Naive thymus-derived CD8-positive, alpha-beta T cell (primary cell): ENCODE results near the gene NUP214. TPM values are rescaled to one million over a fixed set of nuclear protein-coding genes. Genes with fewer than 3 reads are reported as not detected.
"Not testable (repeated sequence)": the region's sequence is repeated elsewhere in the genome, so short reads cannot be mapped to it uniquely, and the experiment has no call there.

Experiments
- ATAC-seq, 2 donors: fragments of 150-1000 bp; cut with Tn5 transposase in 1 of 2; sonication (Bioruptor Pico), chemical (Tn5 transposase) in 1 of 2; 1 replicate in 1 of 2; 2 replicates in 1 of 2; pipeline ENCODE4 v1.10.0; 2021; ENCODE audit warnings: mild to moderate bottlenecking in 2 of 2, moderate library complexity in 2 of 2
- POLR2A ChIA-PET: fragments of 350-600 bp; sonication (Branson Sonifier 250); formaldehyde crosslinking; loops from one replicate; lab custom pipeline; 2021; ENCODE audit warnings: antibody characterized with exemption; lab: Charles Lee
- DNase-seq, 10 donors: peaks; one replicate each; pipeline versions ENCODE4 v3.0.0 to v3.0.0-alpha.2; 2020 to 2022
- H3K27ac Mint-ChIP-seq, 10 donors: one replicate each; pipeline ENCODE4 v1.8.0; 2020 to 2022; ENCODE audit warnings: mild to moderate bottlenecking in 10 of 10, mixed read lengths in 10 of 10, moderate library complexity in 4 of 10, inconsistent platforms in 1 of 10
- H3K27me3 Mint-ChIP-seq, 5 donors: one replicate each; pipeline ENCODE4 v1.8.0; 2021 to 2022; ENCODE audit warnings: mixed read lengths in 5 of 5
- H3K36me3 Mint-ChIP-seq, 3 donors: one replicate each; pipeline ENCODE4 v1.8.0; 2020 to 2022; ENCODE audit warnings: mixed read lengths in 3 of 3, mild to moderate bottlenecking in 2 of 3, inconsistent platforms in 1 of 3
- H3K4me1 Mint-ChIP-seq, 4 donors: one replicate each; pipeline ENCODE4 v1.8.0; 2021 to 2022; ENCODE audit warnings: mixed read lengths in 4 of 4
- H3K4me3 Mint-ChIP-seq, 10 donors: one replicate each; pipeline ENCODE4 v1.8.0; 2020 to 2022; ENCODE audit warnings: mild to moderate bottlenecking in 10 of 10, mixed read lengths in 10 of 10, moderate library complexity in 6 of 10, inconsistent platforms in 1 of 10
- H3K9me3 Mint-ChIP-seq, 9 donors: one replicate each; pipeline ENCODE4 v1.8.0; 2020 to 2022; ENCODE audit warnings: mixed read lengths in 9 of 9, mild to moderate bottlenecking in 3 of 9, inconsistent platforms in 1 of 9, moderate library complexity in 1 of 9
- polyA plus RNA-seq, 3 donors: library from polyadenylated mRNA; unstranded; fragments of 300-500 nt; fragmentation: Illumina TruSeq; gene quantifications; one replicate each; pipeline ENCODE4 v1.2.3, GENCODE V29; 2021
- total RNA-seq, 8 experiments: library from RNA in 2 of 8; stranded (reverse) in 2 of 8; gene quantifications; one replicate each; pipeline ENCODE4 v1.2.3 and lab custom pipeline; 2021 to 2026

The NUP214 gene
- total and polyA plus RNA-seq, 5 experiments from 2014 or later = 10.7 to 88.5 (median 24.0) TPM

DNA sequence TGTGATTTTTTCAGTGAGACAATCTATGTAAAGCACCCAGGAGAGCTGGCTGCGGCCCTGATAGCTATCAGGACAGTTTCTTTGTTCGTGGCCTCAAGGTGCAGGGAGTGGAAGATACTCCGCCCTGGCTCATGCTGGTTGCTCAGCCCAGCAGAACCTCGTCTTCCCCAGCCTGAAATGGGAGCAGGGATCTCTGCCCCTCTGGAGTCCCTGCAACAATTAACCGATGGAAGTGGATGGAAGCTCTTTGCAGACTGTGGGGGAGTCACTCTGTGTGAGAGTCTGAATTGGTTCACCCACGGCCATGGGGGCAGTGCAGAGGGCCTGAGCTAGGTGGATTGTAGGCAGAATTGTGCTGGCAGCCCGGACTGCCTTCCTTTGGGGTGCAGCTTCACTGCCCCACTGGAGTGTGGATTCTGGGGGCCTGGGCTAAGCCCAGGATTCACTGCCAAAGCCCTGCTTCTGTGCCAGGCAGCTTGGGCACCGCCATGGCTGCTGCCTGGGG is 26.2 kb upstream of the NUP214 start:
- peaks cover 17 to 39% (median 26%) of the 10 kb centered on the region in 5 donors for H3K27me3 Mint-ChIP-seq
- H3K9me3 Mint-ChIP-seq = no peaks in the 10 kb centered on the region
- peaks cover 5 to 10% (median 7%) of the 10 kb centered on the region in 4 donors for H3K4me1 Mint-ChIP-seq
- no peak for ATAC-seq
- peak overlapping the region in 2 of 10 donors; percentile 14 to 29 for H3K4me3 Mint-ChIP-seq
- POLR2A ChIA-PET = interaction anchor here (0.6 to 1.2 kb wide), 2 partner anchors 26 to 70 kb away, joined by 3 read pairs; partner anchors contain the start of gene NUP214
- no peak overlapping the region for H3K27ac Mint-ChIP-seq
- H3K36me3 Mint-ChIP-seq = no peaks in the 10 kb centered on the region
- no peak for DNase-seq

DNA sequence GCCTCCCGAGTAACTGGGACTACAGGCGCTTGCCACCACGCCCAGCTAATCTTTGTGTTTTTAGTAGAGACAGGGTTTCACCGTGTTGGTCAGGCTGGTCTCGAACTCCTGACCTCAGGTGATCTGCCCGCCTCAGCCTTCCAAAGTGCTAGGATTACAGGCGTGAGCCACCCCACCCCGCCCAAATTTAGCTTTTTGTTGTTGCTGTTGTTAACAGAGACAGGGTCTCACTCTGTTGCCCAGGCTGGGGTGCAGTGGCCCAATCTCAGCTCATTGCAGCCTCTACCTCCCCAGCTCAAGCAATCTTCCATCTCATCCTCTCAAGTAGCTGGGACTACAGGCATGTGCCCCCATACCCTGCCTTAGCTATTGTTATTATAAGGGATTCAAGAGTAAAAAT is 25.5 kb upstream of the NUP214 start:
- H3K27ac Mint-ChIP-seq = not testable (repeated sequence)
- POLR2A ChIA-PET = interaction anchor here (0.6 to 1.2 kb wide), 2 partner anchors 26 to 69 kb away, joined by 3 read pairs; partner anchors contain the start of gene NUP214

DNA sequence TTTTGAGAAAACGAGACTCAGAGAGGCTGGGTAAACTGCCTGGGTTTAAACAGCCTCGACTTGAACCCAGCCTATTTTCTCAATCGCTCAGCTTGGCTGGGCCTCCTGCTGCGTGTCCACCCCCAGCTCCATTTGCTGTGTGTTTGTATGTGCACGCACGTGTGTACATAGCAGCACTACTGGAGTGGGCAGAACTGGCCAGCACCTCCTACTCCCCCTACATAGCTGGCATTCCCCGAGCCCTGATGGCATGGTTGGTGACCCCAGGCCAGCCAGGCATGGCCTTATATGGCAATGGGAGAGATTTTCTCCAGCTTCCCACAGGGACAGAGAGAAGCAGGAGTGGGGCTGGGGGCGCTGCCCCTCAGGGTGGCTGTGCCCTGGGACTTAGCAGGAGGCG is 24.9 kb upstream of the NUP214 start:
- H3K27me3 Mint-ChIP-seq = peaks cover 11 to 27% (median 15%) of the 10 kb centered on the region in 5 donors
- peaks cover 5 to 10% (median 7%) of the 10 kb centered on the region in 4 donors for H3K4me1 Mint-ChIP-seq
- H3K4me3 Mint-ChIP-seq = no peak overlapping the region
- no peaks in the 10 kb centered on the region for H3K36me3 Mint-ChIP-seq
- no peak overlapping the region for H3K27ac Mint-ChIP-seq
- POLR2A ChIA-PET = interaction anchor here (1.2 kb wide), 1 partner anchor 25 kb away, joined by 3 read pairs; the partner anchor contains the start of gene NUP214
- DNase-seq (no peak), ATAC-seq (no peak)
- no peaks in the 10 kb centered on the region for H3K9me3 Mint-ChIP-seq

More for the DNA sequence above, 25.5 kb upstream of the NUP214 start:
- H3K4me1 Mint-ChIP-seq = peaks cover 5 to 10% (median 7%) of the 10 kb centered on the region in 4 donors
- not testable (repeated sequence) for ATAC-seq, H3K36me3 Mint-ChIP-seq, H3K9me3 Mint-ChIP-seq, DNase-seq
- H3K4me3 Mint-ChIP-seq = peak overlapping the region in 1 of 10 donors; percentile 40
- peaks cover 13 to 33% (median 20%) of the 10 kb centered on the region in 5 donors for H3K27me3 Mint-ChIP-seq

DNA sequence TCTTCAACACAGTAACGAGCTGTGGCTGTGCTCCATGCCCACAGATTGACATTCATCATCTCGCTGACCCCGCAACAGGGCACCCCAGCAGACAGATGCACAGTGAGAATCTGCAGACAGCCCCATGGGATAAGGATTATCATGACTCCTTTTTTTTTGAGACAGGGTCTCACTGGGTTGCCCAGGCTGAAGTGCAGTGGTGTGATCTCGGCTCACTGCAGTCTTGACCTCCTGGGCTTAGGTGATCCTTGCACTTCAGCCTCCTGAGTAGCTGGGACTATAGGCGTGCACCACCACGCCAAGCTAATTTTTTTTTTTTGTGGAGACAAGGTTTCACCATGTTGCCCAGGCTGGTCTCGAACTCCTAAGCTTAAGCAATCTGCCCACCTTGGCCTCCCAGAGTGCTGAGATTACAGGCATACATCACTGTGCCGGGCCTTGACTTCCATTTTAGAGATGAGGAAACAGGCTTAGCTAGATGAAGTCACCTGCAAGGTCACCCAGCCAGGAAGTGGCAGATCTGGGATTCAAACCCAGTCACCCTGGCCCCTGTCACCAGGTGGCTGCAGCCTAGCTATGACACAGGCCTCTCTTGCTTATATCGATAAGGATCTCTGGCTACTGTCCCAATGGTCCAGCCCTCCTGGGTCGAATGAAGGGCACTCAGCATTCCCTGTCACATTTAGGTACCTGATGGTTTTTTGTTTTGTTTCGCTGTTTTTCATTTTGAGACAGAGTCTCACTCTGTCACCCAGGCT is 24.0 kb upstream of the NUP214 start:
- Mint-ChIP-seq H3K36me3 (no peaks in the 10 kb centered on the region), H3K27ac (no peak overlapping the region), H3K27me3 (peaks cover 6 to 18% (median 10%) of the 10 kb centered on the region in 5 donors), H3K9me3 (no peaks in the 10 kb centered on the region), H3K4me3 (no peak overlapping the region), H3K4me1 (peaks cover 0 to 5% (median 3%) of the 10 kb centered on the region in 4 donors)
- ATAC-seq (no peak), DNase-seq (no peak)
- POLR2A ChIA-PET = no interaction called here

DNA sequence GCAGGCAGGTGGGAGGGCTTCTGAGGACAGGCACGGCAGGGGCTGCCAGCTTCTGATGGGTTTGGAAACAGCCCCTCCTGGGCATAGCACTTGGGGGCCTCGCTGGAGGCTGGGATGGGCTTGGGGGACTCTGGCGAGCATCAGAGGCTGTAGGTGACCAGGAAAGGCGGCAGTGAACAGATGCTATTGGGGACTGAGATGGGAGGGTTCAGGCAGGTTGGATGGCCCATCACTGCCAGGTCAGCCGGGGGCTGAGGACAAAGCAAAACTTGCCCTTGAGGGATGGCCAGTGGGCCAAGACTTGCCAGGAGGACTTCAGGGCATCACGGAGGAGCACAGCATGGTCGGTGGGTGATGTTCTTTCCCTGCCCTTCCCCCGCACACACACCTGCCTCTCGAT is 22.4 kb upstream of the NUP214 start:
- Mint-ChIP-seq H3K4me1 (no peaks in the 10 kb centered on the region), H3K27ac (no peak overlapping the region), H3K27me3 (peaks cover 0 to 6% (median 3%) of the 10 kb centered on the region in 5 donors), H3K9me3 (no peaks in the 10 kb centered on the region), H3K36me3 (no peaks in the 10 kb centered on the region), H3K4me3 (no peak overlapping the region)
- ATAC-seq = no peak
- DNase-seq = no peak
- POLR2A ChIA-PET = no interaction called here

DNA sequence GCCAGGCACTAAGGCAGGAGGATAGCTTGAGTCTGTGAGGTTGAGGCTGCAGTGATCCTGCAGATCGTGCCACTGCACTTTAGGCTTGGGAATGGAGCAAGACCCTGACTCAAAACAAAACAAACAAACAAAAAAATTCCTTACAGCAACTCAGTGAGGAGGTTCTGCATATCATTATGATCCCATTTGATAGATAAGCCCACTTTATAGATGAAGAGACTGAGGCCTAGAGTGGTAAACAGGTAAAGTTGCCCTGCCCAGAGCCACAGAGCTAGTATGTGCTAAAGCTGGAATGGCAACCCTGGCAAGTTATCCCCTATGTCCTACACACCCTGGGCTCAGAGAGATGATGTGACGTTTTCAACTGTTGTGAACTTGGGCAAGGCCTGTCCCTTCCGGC is 21.9 kb upstream of the NUP214 start:
- Mint-ChIP-seq H3K4me1 (no peaks in the 10 kb centered on the region), H3K36me3 (no peaks in the 10 kb centered on the region), H3K27ac (no peak overlapping the region), H3K4me3 (no peak overlapping the region), H3K27me3 (peaks cover 0 to 3% (median under 1%) of the 10 kb centered on the region in 5 donors), H3K9me3 (no peaks in the 10 kb centered on the region)
- ATAC-seq = no peak
- POLR2A ChIA-PET = no interaction called here
- DNase-seq = no peak

DNA sequence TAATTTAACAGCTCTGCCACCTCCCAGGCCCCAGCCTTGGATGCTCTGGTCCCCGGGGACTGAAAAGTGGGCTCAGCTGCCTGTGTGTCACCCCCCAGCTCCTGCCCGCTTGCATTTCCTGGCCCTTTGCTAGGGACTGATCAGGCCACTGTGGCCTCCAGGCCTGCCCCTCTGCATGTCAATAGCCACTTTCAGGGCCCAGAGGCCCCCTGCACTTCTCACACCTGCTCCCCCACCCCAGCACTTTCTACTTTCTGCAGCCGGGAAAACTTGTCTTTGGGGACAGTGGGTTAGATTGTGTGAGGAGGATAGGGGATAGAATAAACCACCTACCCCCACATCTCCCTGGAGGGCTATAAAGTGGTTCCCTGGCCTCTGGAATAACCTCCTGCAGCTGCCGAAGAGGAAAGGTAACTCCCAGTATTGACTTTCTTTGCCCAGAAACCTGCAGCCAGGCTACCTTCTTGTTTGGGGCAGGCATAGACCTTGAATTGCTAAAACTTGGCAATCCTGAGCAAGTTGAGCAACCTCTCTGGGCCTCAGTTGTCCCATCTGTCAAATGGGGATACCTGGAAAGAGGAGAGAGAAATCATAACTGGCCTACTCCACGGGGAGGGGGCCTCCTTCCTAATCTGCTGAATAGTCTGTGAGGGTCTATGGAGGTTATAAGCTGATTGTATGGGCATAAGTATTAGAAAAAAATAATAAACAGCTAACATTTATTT is 21.2 kb upstream of the NUP214 start:
- Mint-ChIP-seq H3K4me3 (no peak overlapping the region), H3K27ac (no peak overlapping the region), H3K4me1 (no peaks in the 10 kb centered on the region), H3K27me3 (peaks cover 0 to under 1% (median 0%) of the 10 kb centered on the region in 5 donors), H3K36me3 (no peaks in the 10 kb centered on the region), H3K9me3 (no peaks in the 10 kb centered on the region)
- DNase-seq (no peak), ATAC-seq (no peak)
- POLR2A ChIA-PET = no interaction called here

DNA sequence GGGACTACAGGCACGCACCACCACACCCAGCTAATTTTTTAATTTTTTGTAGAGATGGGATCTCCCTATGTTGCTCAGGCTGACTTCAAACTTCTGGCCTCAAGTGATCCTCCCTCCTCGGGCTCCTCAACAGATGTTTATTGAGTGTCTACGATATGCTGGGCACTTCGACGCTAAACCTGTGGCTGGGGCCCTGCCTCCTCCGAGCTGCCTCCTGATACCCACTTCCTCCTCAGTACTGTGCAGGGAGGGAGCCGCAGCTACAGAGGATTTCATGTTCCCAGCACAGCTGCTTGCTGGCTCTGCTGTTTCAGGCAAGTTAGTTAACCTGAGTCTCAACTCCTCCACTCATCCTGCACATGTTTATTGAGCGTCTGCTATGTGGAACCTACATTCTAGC is 19.4 kb upstream of the NUP214 start:
- Mint-ChIP-seq H3K27me3 (no peaks in the 10 kb centered on the region), H3K27ac (peak overlapping the region in 1 of 10 donors; percentile 65), H3K4me1 (no peaks in the 10 kb centered on the region), H3K9me3 (no peaks in the 10 kb centered on the region), H3K36me3 (no peaks in the 10 kb centered on the region), H3K4me3 (no peak overlapping the region)
- DNase-seq (no peak), ATAC-seq (no peak)
- POLR2A ChIA-PET = interaction anchor here (0.6 kb wide), 1 partner anchor 461 kb away, joined by 4 read pairs; no protein-coding TSS in a partner anchor

DNA sequence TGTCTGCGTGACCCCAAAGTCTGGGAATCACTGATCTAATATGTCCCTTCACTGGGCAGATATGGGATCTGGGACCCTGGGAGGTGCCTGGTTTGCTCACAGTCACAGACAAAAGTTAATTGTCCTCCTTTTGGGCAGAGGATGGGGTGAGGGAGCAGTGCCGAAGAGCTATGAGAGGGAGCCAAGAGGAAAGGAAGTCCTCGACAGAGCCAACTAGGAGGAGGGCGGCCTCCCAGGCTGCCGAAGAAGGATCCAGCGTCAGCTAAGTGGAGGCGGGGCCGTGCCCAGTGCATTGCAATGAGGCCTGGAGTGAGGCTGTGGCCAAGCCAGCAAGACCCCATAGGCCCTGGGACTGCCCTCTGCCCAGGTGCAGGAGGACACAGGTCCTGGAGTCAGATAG is 17.6 kb upstream of the NUP214 start:
- no peak overlapping the region for H3K4me3 Mint-ChIP-seq
- H3K4me1 Mint-ChIP-seq = no peaks in the 10 kb centered on the region
- POLR2A ChIA-PET = no interaction called here

DNA sequence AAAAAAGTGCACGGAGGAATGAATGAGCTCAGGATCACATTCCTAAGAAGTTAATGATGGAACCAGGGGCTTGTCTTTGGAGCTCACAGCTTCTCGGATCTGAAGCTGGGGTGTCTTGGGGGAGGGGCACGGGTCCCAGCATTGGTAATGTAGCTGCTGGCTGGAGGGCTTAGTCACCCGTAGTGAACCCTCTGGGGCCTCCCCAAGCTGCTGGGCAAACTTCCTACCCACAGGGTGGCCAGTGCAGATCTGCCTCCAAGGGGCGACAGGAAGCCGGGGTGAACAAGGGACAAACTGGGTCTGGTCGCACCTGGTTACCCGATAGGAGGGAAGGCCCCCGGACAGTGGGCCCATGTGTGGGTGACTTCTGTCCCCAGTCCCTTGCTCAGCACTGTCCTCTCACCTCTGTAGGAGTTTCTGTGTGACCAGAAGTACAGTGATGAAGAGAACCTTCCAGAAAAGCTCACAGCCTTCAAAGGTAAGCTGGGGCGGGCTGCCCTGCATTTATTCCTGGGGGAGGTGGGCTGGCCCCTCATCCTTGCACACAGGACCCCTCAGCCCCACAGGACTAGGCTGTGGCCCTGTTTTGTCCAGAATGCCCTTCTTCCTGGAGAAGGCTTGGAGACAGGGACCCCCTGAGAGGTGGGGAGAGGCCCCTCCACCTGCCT is 14.1 kb upstream of the NUP214 start:
- no peak overlapping the region for H3K27ac Mint-ChIP-seq
- H3K4me3 Mint-ChIP-seq = no peak overlapping the region
- ATAC-seq (no peak), DNase-seq (no peak)
- peaks cover 0 to 7% (median 0%) of the 10 kb centered on the region in 5 donors for H3K27me3 Mint-ChIP-seq
- H3K4me1 Mint-ChIP-seq = peaks cover 0 to 1% (median 0%) of the 10 kb centered on the region in 4 donors
- H3K9me3 Mint-ChIP-seq = no peaks in the 10 kb centered on the region
- POLR2A ChIA-PET = no interaction called here
- H3K36me3 Mint-ChIP-seq = no peaks in the 10 kb centered on the region

More for the DNA sequence above, 17.6 kb upstream of the NUP214 start:
- H3K27me3 Mint-ChIP-seq = peaks cover 0 to 2% (median 0%) of the 10 kb centered on the region in 5 donors
- no peaks in the 10 kb centered on the region for H3K36me3 Mint-ChIP-seq
- H3K27ac Mint-ChIP-seq = peak overlapping the region in 1 of 10 donors; percentile 75
- no peaks in the 10 kb centered on the region for H3K9me3 Mint-ChIP-seq
- DNase-seq = no peak
- ATAC-seq = no peak

DNA sequence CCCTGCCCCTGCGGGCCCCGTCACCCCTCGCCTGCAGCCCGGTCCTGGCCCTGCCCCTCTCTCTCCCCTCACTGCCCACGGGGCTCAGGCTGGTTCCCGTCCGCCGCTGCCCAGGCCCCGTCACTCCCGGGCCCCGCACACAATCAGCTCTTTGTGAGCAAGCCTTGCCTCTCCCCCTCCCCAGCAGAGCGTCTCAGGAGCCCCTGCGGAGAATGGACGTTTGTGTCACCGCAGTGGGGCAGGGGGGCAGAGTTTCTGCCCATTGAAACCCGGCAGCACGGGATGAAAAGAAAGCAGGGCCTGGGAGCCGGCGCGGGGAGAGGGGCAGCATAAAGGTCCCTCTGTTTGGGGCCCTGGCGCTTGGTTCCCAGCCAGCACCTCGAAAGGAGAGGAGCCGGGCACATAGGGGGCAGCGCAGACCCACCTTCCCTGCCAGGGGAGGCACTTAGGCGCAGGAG is 13.5 kb upstream of the NUP214 start:
- no peak for ATAC-seq
- no peak overlapping the region for H3K27ac Mint-ChIP-seq
- H3K4me1 Mint-ChIP-seq = peaks cover 0 to 1% (median 0%) of the 10 kb centered on the region in 4 donors
- no peaks in the 10 kb centered on the region for H3K36me3 Mint-ChIP-seq
- POLR2A ChIA-PET = no interaction called here
- H3K9me3 Mint-ChIP-seq = no peaks in the 10 kb centered on the region
- DNase-seq = no peak
- H3K27me3 Mint-ChIP-seq = peaks cover 0 to 11% (median 0%) of the 10 kb centered on the region in 5 donors
- H3K4me3 Mint-ChIP-seq = no peak overlapping the region
